ENCODE results near the gene TIMP2. TPM values are rescaled to one million over a fixed set of nuclear protein-coding genes. Genes with fewer than 3 reads are reported as not detected.

TIMP2 gene
- total and polyA plus RNA-seq, 2 of the 13 experiments (the other 11 are each of a cell fraction or from before 2014, with no cell fraction given), result 3.8 to 8.5 TPM

- TF ChIP-seq ZNF512B (CRISPR knock-in tag; IDR thresholded peaks at IDR 0.05; ENCODE audit: borderline replicate concordance) (no peak), ZNF468 (CRISPR knock-in tag; IDR thresholded peaks at IDR 0.05) (no peak), ZBTB14 (CRISPR knock-in tag; IDR thresholded peaks at IDR 0.05) (no peak), ZNF609 (CRISPR knock-in tag; IDR thresholded peaks at IDR 0.05; ENCODE audit: borderline replicate concordance) (no peak), FOXA3 (CRISPR knock-in tag; IDR thresholded peaks at IDR 0.05) (no peak), ZNF724P (CRISPR knock-in tag; IDR thresholded peaks at IDR 0.05; ENCODE audit: borderline replicate concordance) (no peak), ZNF335 (CRISPR knock-in tag; IDR thresholded peaks at IDR 0.05) (no peak), MTERF4 (CRISPR knock-in tag; IDR thresholded peaks at IDR 0.05) (no peak), CHD4 (IDR thresholded peaks at IDR 0.05; ENCODE audit: borderline replicate concordance, low read length) (no peak)
Observed at GRCh38 chr17:78852709-78853121, 72.5 kb downstream of the TIMP2 start (continued).
